Ramos (cell line): ENCODE measurements around the gene OR10T2.
"Not testable (repeated sequence)": the region's sequence is repeated elsewhere in the genome, so short reads cannot be mapped to it uniquely, and the experiment has no call there.

Experiments
- in situ Hi-C: fragments of 300-500 bp; cut with MboI; formaldehyde crosslinking; loops from one replicate; pipeline ENCODE4 v1.14.3; 2022; ENCODE audit warnings: low sequenced_read_pairs; ENCODE audit not compliant: unreplicated experiment

OR10T2 gene

GRCh38 chr1:158398818-158399514, at the start of gene OR10T2:
TSS of gene OR10T2 (minus strand) at chr1:158399466. CDS start at chr1:158399466, 0 bp downstream.
- in situ Hi-C loops, result no loop called here

DNA sequence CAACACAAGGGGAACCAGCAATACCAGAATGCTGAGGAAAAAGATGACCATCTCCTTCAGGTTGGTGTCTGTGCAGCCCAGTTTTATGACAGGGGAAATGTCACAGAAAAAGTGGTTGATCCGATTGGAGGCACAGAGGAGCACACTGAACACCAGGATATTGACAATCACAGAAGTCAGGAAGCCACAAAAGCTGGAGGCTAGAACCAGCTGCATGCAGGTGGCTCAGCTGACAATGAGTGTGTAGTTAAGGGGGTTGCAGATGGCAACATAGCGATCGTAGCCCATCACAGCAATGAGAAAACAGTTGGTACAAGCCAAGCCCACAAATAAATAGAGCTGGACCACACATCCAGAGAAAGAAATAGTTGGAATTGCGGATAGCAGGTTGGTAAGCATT, 46.1 kb upstream of the OR10T2 start:
- in situ Hi-C loops, result no loop called here

DNA sequence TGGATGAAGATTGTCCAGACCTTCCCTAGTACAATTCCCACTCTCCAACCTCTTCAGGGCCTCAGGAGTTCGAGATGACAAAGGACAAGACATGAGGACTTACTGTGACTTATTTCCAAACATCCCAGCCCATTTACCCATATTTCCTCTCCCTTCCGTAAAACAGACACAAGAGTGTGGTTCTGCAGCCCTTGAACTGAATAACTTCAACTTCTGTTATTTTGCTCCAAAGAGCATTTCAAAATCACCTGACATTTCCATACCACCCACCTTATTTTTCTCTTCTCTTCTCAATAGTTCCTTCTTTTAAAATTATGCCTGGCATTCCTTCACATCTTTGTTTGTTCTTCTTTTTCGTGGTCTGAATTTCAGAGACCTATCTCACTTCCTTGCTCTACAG, 35.5 kb upstream of the OR10T2 start:
- in situ Hi-C loops, result no loop called here

GRCh38 chr1:158430163-158430562, 30.9 kb upstream of the OR10T2 start:
- in situ Hi-C loops, result not testable (repeated sequence)

DNA sequence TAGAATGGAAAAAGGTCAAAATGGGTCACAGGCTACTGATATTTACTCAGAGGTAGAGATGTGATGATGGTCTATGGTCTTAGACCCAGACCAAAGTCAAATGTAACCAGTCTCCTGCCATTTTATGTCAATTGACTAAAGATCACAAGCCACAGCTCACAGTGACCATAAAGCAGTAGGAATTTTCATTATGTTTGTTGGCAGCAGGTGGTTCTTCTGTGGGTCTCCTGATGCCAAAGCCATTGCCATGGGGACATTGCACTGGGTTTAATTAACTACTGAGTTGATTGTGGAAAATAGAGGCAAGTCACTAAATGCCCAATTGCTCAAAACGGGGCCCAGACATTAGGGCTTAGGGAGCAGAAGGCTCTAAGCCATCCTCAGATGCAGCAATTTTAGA, 26.9 kb upstream of the OR10T2 start, which contains the start of gene OR10K2:
TSS of gene OR10K2 (minus strand) at position 101 of the 400 bp plus-strand sequence. CDS start 5,371 bp downstream, outside the sequence.
- in situ Hi-C loops, result no loop called here

- in situ Hi-C loops, result no loop called here
Measured at GRCh38 chr1:158425027-158425426, 25.8 kb upstream of the OR10T2 start.

DNA sequence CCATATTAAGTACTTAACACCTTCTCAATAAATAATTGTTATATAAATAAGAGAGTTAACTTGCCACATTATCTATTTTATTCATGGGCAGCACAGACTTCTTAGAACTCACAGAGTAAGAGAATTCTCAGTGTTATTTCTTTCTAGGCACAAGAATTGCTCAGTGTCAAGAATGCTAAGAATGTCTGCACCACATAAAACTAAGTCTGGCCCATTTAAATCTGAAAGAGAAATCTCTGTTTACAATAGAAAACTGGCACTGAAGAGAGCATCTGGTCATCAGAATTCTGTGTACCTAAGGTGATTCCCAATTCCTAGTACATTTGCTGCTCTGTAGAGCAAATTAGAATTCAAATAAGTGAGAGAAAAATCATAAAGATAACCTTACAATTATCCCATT, 22.9 kb upstream of the OR10T2 start:
- in situ Hi-C loops, result no loop called here

- in situ Hi-C loops, result no loop called here
Measured at GRCh38 chr1:158417586-158417985, 18.3 kb upstream of the OR10T2 start.

- in situ Hi-C loops, result no loop called here
Measured at GRCh38 chr1:158414651-158415345, 15.5 kb upstream of the OR10T2 start.

- in situ Hi-C loops, result no loop called here
Measured at GRCh38 chr1:158407092-158407491, 7.8 kb upstream of the OR10T2 start.

- in situ Hi-C loops, result no loop called here
Measured at GRCh38 chr1:158400871-158401270, 1.6 kb upstream of the OR10T2 start.

DNA sequence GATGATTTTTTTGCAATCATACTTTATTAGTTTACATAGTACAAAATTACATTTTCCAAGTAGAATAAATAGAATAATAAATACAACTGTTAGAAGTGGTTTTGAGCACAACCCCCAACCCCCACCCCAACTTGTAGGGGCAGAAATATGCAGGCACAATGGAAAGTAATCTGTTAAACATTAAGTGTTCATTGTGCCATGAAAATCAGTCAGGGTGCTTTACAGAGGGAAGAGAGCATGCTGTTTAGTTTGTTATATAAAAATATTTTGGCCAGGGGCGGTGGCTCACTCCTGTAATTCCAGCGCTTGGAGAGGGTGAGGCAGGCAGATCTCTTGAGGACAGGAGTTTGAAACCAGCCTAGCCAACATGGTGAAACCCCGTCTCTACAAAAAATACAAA, 2.6 kb downstream of the OR10T2 start:
- in situ Hi-C loops, result no loop called here

DNA sequence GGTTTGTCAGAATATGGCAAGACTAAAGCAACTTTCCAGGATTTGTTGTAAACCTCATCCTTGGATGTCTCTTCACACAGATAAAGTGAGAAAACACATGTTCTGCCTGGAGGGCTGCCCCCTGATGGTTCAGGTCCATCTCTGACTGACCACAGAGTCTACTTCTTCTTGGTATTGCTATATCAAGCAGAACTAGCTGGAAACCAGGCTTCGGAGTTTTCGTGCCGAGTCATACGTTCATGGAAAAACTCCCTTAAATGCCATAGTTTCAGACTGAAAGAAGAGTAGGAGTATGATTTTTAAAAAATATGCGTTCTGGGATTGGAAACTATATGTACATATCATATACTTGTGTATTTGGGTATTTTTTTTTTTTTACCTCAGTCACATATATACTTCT, 5.8 kb downstream of the OR10T2 start:
- in situ Hi-C loops, result no loop called here

DNA sequence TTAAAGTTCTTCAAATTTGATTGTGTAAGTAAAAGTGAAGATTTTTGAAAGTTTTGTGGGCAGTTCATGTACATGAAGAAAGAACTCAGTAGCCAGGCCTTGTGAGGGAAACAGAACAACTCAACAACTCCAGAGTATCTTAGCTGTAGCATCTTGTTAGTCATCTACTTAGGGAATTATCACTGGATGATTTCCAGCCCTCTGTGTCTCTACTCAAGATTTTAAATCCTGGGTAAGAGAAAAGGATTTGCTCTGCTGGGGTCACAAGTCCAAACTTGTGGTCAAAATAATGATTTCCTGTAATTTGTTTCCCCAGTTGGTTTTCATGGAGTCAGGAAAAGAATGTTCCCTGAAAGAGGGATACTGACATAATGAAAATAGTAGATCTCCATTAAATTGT, 8.2 kb downstream of the OR10T2 start:
- in situ Hi-C loops, result no loop called here

DNA sequence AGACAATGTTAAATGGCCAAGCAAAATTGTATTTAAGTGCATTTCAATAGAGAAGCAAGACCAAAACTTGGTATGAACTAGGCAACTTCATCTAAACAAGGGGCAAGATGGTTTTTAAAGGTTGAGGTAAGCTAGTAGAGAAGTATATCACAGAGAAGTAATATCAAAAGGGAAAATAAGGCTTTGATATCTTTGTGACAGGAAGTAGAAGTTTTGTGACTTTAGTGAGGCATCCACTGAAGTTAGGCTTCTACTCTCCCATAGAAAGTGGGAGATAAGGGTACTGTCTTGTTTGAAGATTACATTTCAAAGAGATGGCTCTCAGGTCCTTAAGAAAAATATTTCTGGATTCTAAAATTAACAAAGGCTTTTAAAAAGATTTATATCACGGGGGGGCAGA, 8.9 kb downstream of the OR10T2 start:
- in situ Hi-C loops, result no loop called here

GRCh38 chr1:158374860-158375259, 24.4 kb downstream of the OR10T2 start:
- in situ Hi-C loops, result no loop called here

DNA sequence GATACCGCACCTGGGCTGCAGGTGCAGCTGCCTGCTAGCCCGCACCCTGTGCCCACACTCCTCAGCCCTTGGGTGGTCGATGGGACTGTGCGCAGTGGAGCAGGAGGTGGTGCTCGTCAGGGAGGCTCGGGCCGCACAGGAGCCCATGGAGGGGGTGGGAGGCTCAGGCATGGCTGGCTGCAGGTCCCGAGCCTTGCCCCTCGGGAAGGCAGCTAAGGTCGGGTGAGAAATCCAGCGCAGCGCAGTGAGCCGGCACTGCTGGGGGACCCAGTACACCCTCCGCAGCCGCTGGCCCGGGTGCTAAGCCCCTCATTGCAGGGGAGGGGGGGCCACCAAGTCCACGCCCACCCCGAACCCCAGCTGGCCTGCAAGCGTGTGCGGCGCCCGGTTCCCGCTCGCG, 25.2 kb downstream of the OR10T2 start:
- in situ Hi-C loops, result not testable (repeated sequence)

DNA sequence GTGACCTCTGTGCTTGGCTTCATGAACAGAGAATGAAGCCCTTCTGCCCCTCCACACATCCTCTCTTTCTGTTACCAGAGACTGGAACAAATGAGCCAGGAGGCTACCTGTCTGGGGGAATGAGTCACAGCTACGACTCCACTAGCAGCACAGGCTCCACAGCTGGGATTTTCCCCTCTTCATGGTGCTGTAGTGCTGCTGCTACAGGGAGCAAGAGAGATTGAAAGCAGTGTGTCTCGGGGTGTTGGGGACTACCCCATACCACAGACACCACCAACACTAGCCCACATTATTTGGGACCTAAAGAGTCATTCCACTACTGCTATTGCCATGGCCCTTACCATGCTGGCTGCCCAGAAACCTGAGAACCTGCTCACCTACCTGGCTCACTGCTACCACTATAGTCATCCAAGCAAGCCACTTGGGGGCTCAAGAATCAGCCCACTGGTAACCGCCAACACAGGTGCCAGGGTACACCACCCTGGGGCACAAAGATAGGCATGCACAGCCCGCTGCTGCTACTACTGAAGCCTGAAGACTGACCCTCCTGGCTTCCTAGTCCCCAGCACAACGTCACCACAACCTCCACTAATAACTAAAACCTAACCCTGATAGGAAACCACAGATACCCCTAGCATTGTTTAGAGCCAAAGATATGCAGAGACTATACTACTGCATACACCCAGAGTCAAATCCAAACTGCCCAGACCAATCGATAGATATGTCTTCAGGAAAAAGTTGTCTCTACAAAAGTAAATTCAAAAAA, 27.9 kb downstream of the OR10T2 start:
- in situ Hi-C loops, result no loop called here

DNA sequence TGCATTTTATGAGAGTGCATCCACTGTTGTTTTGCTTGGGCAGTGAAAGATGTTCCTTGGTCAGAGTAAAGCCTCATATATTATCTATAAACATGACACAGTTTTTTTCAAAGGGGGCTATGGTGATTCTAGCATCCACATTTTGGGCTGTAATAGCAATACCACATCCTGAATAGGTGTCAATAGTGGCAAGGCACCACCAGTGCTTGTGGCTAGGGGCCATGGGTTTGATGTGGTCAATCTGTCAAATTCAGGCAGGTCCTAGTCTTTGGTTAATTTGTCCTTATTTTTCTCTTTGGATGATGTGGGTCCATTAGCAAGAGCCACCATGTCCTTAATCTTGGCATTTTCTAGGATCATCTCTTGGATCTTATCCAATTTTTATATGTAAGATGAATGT, 32.5 kb downstream of the OR10T2 start:
- in situ Hi-C loops, result no loop called here

GRCh38 chr1:158362941-158363340, 36.3 kb downstream of the OR10T2 start:
- in situ Hi-C loops, result no loop called here

GRCh38 chr1:158362482-158362881, 36.8 kb downstream of the OR10T2 start:
- in situ Hi-C loops, result no loop called here
